ENCODE results near the gene WFDC10B. TPM values are rescaled to one million over a fixed set of nuclear protein-coding genes. Genes with fewer than 3 reads are reported as not detected.
"Not testable (repeated sequence)": the region's sequence is repeated elsewhere in the genome, so short reads cannot be mapped to it uniquely, and the experiment has no call there.

Gene WFDC10B
- total RNA-seq, result not detected

- peak; percentile 31 for DNase-seq
Observed at GRCh38 chr20:45704969-45705637, at the start of gene WFDC10B. Gene WFDC10B (minus strand): TSS chr20:45705019. CDS start chr20:45685992, 19,027 bp downstream.

- no peak for DNase-seq
Observed at GRCh38 chr20:45752746-45753145, 47.9 kb upstream of the WFDC10B start.

GRCh38 chr20:45751721-45752120, 46.9 kb upstream of the WFDC10B start:
- no peak for DNase-seq

GRCh38 chr20:45745015-45745414, 40.2 kb upstream of the WFDC10B start:
- no peak for DNase-seq

- DNase-seq, result no peak
Observed at GRCh38 chr20:45742596-45742995, 37.8 kb upstream of the WFDC10B start.

- DNase-seq, result no peak
Observed at GRCh38 chr20:45735988-45736387, 31.2 kb upstream of the WFDC10B start.

GRCh38 chr20:45735552-45735951, 30.7 kb upstream of the WFDC10B start:
- DNase-seq, result no peak

GRCh38 chr20:45732199-45732598, 27.4 kb upstream of the WFDC10B start:
- no peak for DNase-seq

GRCh38 chr20:45727044-45727443, 22.2 kb upstream of the WFDC10B start:
- DNase-seq, result no peak

- DNase-seq, result no peak
Observed at GRCh38 chr20:45725134-45725533, 20.3 kb upstream of the WFDC10B start.

- no peak for DNase-seq
Observed at GRCh38 chr20:45722047-45722446, 17.2 kb upstream of the WFDC10B start, which contains the start of gene SPINT4. Gene SPINT4 (plus strand): TSS chr20:45722347. CDS start chr20:45722368, 21 bp downstream.

- DNase-seq, result not testable (repeated sequence)
Observed at GRCh38 chr20:45716141-45716688, 11.4 kb upstream of the WFDC10B start.

- no peak for DNase-seq
Observed at GRCh38 chr20:45701873-45702272, 2.9 kb downstream of the WFDC10B start, which contains the start of gene WFDC13. Gene WFDC13 (plus strand): TSS chr20:45702038. CDS start chr20:45702124, 86 bp downstream.

GRCh38 chr20:45701104-45701503, 3.7 kb downstream of the WFDC10B start:
- DNase-seq, result no peak

GRCh38 chr20:45695496-45695895, 9.3 kb downstream of the WFDC10B start:
- no peak for DNase-seq

GRCh38 chr20:45693346-45693745, 11.5 kb downstream of the WFDC10B start:
- not testable (repeated sequence) for DNase-seq

GRCh38 chr20:45685896-45686295, 18.9 kb downstream of the WFDC10B start:
- no peak for DNase-seq

GRCh38 chr20:45679650-45680049, 25.2 kb downstream of the WFDC10B start:
- no peak for DNase-seq

GRCh38 chr20:45672765-45673164, 32.1 kb downstream of the WFDC10B start:
- DNase-seq, result no peak

GRCh38 chr20:45670139-45670538, 34.7 kb downstream of the WFDC10B start, which contains the start of gene WFDC11:
Gene WFDC11 (minus strand): TSS chr20:45670239. CDS start chr20:45650600, 19,639 bp downstream.
- no peak for DNase-seq

- not testable (repeated sequence) for DNase-seq
Observed at GRCh38 chr20:45657038-45657437, 47.8 kb downstream of the WFDC10B start.

GRCh38 chr20:45651726-45652125, 53.1 kb downstream of the WFDC10B start:
- DNase-seq, result not testable (repeated sequence)

- DNase-seq, result no peak
Observed at GRCh38 chr20:45649312-45649863, 55.4 kb downstream of the WFDC10B start.
